NCI-H345 treated with DMSO at 0.1 percent for 48 hours (cell line): Measurements from ENCODE around the gene SH3TC2.

ENCODE experiments used
- DNase-seq: peaks from one replicate; lab custom pipeline; 2025; ENCODE audit not compliant: unreplicated experiment; lab: John Stamatoyannopoulos, UW

SH3TC2 gene

DNA sequence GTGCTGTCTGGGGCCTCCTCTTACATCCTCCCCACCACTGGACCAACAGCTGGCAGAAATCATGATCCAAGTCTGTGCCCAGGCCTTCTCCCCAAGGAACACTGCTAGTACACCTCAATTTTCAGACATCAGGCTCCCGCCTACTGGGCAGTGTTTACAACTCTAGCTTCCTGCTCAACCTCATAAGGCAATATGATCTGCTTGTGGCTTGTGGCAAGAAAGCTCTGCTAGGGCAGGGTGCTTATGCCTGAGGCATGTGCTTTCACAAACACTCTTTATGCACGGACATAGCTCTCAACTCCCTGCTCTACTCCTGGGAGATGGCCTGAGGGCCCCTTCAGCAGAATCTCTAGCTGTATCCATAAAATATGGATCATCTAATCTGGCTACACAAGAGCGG is 32.5 kb downstream of the SH3TC2 start:
- DNase-seq: no peak

DNA sequence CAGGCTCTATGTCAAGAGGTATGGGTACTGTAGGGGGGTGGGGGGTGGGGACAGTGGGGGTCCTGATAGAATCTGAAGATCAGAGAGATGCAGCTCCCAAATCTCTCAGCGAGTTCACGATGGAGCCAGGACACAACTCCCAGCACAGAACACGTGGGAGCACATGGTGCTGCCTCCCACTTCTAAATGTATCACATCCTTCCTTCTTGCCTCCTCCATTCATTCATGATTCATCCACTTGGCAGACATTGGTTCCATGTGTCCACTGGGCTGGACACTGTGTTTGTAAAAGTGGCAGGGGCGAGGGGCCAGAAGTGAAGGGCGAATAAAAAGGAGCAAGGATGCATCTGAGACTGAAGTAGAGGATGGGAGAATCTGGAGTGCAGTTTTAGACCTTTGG is 33.9 kb downstream of the SH3TC2 start:
- DNase-seq: no peak

DNA sequence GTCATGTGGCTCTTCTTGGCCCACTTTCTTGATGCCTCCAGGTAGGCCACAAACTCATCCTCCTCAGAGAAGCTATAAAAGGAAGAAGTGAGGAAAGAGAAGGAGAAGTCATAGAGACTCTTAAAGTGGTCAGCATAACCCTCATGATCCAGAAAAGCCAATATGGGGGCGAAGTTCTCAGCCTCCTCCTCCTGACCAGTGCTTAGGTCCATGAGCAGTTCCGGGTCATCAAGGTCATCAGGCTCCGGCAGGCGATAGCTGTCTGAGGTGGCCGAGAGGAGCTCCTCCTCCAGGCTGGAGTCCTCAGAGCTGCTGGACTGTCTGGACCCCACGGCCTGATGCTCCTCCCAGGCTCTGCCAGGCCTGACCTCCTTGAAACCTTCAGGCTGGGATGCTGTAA is 34.7 kb downstream of the SH3TC2 start:
- no peak for DNase-seq

DNA sequence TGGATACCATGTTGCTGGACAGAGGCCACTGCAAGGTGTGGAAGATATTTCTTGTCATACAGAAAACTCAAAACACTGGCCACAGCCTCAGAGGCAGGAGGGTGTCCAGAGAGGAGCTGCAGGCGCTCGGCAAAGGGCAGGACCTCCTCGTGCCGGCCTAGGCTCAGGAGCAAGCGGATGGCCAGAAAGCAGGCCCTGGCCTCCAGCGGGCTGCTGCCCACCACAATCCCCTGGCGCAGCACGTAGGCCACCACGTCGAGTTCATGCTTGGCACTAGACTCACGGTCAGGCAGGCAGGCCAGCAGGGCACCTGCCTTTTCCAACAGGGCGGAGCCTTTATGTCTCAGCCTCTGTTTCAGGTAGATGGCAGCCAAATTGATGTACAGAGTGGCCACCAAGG is 35.2 kb downstream of the SH3TC2 start:
- no peak for DNase-seq

DNA sequence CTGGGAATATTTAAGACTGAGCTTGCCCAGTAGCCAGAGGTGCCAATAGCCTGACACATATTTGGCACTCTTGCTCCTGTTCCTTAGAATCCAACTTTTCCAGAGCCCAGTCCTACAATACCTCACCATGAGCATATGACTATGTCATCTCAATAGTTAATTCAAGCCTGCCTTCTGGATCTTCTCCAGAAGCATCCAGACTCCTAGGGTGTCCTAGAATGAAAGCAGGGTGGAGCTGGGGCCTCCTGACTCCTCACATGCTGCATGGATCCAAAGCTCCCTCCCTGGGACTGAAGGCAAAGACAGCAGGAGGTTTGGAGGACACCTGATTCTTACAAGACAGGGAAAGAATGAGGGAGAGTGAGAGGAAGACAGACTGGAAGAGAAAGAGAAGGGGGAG is 37.9 kb downstream of the SH3TC2 start:
- DNase-seq: no peak

DNA sequence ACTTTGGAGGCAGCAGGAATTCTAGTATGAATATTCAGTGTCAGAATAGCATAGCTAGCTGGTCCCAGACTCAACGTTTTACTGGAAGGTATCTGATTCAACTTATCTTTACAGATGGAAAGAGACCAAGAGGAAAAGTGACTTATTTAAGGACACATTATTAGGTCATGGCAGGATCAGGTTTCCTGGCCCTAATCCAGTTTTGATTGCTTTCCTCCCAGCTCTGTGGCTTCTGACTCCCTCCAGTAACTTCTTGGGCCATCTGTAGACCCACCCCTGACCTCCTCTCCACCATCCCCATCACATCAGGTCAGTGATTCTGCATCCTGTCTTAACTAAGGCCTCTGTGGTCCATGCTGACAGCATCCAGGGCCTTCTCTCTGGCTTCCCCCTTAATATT is 38.4 kb downstream of the SH3TC2 start:
- DNase-seq: no peak

DNA sequence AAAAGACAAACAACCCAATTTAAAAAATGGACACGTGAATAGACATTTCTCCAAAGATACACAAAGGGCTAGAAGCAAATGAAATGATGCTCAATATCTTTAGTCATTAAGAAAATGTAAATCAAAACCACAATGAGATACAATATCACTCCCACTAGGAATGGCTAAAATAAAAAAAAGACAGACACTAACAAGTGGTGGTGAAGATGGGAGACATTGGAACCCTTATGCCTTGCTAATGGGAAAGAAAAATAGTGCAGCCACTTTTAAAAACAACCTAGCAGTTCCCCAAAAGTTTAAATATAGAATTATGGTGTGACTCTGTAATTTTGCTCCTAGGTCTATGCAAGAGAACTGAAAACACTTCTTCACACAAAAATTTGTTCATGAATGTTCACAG is 40.7 kb downstream of the SH3TC2 start:
- DNase-seq: no peak

DNA sequence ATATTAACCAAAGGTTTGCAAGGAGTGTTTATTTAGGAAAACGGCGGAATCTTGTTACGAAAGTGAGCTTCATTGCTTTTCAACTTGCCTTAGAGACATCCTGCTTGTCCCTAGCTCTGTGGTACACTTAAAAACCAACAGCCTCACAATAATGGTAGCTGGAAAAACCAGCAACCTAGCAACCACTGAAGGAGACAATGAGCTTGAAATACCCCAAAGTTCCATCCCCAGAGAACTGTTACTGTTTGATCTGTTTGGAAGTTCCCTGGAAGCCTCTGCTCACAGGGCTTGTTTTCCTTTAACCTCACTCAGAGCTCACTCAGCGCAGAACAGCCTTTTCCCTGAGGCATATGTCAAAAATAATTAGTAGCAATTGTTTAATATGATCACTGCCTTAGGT is 43.2 kb downstream of the SH3TC2 start:
- DNase-seq: no peak

DNA sequence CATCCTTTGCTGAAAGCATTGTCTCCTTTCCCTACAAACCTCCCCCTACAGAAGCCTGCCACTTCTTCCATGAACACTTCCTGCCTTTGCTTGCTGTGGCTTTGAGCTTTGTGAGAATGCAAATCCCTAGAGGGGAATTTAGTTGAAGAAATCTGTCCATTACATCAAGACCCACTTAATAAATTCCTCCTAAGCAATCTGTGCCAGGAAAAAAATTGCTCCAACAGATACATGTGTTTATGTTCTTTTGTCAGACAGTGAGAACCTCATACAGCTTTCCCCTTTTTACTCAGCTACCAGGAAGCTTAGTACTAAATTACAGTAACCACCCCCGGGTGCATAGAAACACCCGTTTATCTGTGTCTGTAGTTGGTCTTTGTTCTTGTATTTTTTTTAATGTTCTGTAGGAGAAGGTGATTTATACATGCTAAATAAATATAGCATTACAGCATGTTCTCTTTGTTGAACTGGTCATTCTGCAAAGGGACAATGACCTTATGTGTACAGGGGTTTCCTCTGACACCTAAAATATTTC is 43.9 kb downstream of the SH3TC2 start:
- no peak for DNase-seq

DNA sequence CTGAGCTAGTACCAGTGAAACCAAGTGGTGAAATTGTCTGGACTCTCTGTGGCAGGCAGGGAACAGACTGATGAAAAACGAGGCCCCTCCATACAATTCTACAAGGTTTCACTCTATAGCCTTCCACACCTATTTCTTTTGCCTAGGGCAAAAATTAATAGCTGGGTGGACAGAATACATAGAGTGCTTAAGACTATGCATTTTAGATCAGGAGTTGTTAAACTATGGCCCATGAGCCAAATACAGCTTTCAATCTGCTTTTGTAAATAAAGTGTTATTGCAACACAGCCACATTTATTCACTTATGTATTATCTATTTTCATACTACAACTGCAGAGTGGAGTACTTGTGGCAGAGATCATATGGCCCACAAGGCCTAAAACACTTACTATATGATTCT is 45.2 kb downstream of the SH3TC2 start:
- no peak for DNase-seq

DNA sequence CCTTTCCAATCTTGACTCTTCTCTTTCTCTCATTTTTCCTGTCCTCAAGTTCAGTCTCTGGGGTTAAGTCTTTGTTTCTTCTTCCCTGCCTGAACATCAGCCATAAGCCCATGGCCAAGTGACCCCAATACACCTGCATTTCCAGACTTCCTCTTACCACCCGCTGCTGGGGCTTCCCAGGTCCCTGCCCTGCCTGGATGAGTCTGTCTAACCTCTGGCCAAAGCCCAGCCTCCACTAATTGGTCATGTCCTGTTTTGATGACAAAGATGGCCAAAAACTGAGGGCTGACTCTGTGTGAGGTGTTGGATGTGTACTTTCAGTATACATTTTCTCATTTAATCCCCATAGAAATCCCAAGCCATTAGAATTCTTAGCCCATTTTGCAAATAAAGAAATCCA is 47.3 kb downstream of the SH3TC2 start:
- DNase-seq: no peak

DNA sequence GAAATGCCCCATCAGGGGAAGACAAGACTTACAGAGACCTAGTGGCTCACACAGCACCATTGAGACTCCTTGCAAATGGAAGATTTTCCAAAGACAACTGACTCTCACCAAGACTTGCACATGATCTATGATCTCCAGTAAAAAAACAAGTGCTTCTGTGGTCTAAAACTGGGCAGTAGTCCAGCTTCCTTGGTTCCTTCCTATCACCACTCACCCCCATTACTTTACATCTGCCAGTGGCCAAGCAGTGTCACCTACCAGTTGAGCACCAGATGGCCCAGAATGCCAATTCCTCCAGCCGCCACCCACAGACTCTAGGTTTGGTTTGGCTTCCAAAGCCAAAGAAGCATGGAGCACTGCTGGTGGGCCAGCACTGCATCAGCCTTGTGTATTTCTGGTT is 47.7 kb downstream of the SH3TC2 start:
- DNase-seq: no peak

DNA sequence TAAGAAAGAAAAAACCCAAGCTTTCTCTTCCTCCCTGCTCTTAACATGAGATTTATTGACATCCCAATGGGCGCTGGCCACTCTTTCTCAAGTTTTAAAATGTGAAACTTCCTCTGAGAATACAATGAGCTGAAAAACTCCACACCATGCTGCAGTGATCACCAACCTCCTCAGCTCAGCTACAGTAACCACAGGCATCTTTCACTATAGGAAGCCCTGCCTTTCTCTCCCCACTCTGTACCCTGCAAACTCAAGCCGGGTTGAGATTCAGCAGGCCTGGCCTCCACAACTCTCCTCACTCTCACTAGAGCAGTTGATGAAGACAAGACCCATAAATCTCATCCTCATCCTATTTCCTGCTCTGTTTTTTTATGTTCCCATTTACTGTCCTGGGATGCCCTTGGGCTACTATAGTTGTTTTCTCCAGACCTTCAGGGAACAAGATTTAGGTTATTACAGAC is 48.3 kb downstream of the SH3TC2 start:
- DNase-seq: no peak

DNA sequence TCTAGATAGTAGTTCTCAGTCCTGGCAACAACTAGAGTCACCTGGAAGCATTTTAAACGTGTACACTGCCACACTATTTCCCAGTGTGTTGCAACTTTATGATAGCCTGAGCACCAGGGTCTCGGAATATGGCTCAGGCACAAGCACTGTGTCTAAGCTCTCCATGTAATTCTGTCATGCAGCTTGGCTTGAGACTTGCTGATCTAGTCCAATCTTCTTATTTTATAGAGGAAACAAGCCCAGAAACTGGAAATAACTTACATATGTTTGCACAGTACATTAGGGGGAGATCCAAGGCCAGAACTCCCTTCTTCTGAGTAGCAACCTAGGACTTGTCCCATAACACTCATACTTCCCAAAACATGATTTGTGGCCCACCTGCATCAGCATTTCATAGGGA is 49.1 kb downstream of the SH3TC2 start:
- no peak for DNase-seq

DNA sequence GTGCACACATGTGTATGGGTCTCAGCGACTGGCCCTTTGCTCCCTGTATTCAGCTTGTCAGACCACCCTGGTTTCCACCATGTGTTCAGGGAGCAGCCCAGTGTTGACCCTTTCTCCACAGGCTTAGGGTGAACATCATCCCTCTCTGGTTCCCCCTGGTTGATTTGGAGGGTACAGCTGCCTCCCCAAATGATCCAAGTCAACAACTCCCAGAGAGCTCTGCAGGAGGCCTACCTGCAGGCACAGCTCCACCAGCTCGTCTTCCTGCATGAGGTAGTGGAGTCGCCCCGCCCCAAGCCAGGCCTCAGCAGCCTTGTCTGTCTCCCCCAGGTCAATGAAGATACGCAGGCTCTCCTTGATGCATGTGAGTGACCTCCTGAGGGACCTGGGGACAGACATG is 50.5 kb downstream of the SH3TC2 start:
- DNase-seq: no peak

DNA sequence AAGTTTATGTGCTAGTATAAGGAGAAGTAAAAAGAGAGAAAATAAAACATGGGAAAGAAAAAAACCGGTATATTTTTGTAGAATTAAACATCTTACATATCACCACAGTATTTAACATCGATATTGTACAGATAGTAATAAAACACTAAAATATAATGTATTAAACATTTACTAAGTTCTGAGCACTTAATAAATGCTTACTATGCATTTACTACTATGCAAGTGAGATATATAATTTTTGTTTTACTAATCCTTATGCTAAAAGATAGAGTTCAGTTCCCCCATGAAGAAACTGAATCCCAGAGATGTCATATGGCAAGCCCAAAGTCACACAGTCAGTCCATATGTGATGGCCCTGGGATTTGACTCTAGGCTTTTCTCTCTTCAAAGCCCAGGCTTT is 51.1 kb downstream of the SH3TC2 start:
- no peak for DNase-seq

DNA sequence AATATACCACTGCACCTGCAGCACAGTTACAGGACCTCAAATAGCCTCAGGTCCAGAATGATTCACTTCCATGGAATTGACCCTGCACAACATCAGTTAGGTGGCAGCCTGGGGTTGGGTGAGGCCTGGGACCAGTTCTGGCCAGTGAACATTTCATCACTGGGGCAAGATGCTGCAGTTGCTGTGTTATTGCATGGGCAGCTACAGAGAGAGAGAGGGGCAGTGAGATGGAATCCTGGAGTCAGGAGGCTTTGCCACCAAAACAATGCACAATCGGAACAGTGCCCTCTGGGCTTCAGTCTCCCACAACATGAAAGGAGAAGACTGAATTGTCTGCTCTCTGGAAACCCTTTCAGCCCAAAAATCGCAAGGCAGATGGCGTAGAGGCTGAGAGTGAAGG is 51.8 kb downstream of the SH3TC2 start:
- DNase-seq: no peak

DNA sequence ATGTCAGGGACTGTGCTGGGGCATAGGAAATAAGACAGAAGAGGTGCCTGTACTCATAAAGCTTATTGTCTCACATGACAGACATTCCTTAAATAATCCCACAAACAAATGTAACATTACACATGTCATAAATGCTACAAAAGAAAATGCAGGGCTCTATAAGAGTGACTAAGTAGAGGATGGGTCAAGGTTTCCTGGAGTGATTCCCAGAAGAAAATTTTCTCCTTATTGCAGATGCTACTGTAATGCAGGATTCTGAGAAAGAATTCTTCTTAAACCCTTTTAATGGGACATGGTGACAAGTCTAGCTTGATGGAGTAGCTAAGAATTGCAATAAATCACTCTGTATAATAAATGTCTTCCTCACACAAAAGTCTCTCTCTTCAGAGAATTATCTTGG is 55.7 kb downstream of the SH3TC2 start:
- no peak for DNase-seq

DNA sequence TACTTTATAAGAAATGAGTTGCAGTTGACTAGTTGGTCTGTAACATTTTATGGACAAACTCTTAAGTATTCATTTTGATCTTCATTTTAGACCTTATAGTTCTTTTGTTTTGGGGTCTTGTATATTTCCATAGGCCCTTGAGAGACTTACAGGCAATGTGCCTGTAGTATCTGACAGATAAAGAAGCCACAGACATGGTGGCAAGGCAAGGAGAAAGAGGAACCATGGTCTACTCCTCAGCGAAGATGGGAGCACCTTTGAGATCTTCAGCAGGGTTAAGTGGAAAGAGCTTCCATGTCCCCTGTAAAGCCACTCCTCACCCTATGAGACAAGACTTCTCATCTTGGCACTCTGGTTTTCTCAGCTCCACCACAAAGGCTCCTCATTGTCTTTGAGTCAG is 56.4 kb downstream of the SH3TC2 start:
- no peak for DNase-seq

DNA sequence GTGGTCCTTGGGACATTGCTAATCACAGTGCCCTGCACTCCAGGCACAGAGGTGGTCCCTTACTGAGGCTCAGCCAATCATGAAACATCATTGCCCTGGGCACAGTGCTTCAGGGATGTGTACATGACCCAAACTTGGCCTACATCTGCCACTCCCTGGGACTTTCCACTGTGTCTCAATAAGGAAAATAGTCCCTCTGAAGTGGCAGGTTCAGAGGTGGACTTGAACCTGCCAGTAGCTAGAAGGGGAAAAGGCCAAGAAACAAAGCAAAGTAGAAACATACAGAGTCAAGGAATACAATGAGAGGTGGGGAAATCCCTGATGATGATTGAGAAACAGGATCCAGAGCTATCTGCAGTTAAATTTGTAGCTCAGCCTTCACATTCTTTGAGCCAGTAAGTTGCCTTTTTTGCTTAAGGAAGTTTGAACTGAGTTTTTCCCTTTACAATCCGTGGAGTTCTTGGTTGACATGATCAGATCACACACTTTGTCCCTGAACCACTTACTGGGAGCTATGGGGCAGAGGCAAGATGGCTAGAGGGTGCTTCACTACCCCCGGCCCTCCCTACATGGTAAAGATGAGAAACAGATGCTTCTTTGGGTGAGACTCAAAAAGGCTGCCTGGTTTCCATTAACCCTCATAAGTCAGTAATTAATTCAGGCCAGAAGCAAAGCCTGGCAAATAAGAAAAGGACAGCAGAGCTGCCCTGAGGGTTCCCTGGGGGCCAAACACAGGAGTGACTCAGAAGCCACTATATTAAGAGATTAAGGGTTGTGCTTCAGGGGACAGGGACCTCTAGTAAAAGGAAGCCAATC is 57.6 kb downstream of the SH3TC2 start:
- DNase-seq: no peak

DNA sequence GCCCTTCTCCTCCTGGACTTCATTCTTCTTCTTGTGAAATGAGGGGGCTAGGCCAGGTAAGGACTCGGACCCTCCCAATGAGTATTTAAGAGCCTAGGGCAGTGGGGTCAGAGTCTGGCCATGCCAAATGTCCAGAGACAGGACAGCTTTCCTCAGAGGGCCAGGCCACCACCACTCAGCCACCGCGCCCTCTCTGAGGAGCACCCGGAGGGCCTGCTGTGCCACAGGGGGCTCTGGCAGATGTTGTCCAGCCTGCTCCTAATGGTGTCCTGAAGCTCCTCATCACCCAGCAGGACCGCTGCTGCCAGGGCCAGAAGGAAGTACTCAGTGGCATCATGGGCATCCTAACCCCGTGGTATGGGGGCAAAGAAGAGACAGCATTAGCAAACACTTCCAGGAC is 58.3 kb downstream of the SH3TC2 start:
- no peak for DNase-seq

DNA sequence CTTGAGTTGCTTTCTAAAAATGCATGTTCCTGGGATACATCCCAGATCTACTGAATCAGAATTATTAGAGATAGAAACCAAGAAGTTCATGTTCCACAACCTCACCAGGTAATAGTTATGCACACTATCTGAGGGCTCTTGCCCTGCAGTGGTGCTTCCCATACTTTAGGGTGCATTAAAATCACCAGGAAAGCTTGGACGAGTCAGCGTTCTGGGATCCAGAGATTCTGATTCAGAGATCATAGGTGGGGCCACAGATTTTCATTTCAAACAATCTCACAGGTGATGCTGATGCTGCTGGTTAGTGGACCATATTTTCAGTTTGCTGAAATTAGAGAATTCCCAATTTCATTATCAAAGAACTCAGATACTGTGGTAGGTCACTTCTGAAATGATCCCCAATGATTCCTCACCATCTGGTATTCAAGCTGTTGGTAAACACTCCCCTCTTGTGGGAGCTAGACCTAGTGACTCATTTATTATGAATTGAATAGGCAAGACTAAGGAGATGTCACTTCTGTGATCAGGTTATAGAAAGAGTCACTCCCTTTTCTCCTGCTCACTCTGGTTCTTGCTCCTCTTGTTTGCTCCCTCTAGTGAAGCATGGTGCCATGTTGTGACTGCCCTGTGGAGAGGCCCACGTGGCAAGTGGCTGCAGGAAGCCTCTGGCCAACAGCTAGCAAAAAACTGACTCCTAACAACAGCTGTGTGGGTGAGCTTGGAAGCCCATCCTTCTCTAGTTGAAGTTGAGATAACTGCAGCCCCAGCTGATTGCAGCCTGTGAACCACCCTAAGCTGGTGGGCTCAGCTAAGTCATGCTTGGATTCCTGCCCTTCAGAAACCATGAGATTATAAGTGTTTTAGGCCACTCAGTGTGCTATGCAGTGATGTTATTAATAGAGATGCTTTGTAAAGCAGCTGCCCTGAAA is 59.8 kb downstream of the SH3TC2 start:
- DNase-seq: no peak
